Testis (tissue), 3 donors: Measurements from ENCODE around the gene MPO. TPM values are rescaled to one million over a fixed set of nuclear protein-coding genes. Genes with fewer than 3 reads are reported as not detected.

Experiments used
- DNase-seq: peaks from one replicate; pipeline ENCODE4 v3.0.0-alpha.2; 2019
- H3K27ac ChIP-seq, 2 donors: fragments of 200-600 bp; sonication (generic); one replicate each; pipeline ENCODE4 v1.5.1; 2019
- H3K27me3 ChIP-seq: fragments of 200-600 bp; sonication (generic); one replicate; pipeline ENCODE4 v1.5.1; 2019
- H3K36me3 ChIP-seq: fragments of 200-600 bp; sonication (generic); one replicate; pipeline ENCODE4 v1.5.1; 2017; ENCODE audit warnings: low read depth; ENCODE audit errors: missing control alignments
- H3K4me1 ChIP-seq: fragments of 200-600 bp; sonication (generic); one replicate; pipeline ENCODE4 v1.5.1; 2019
- H3K4me3 ChIP-seq, 2 donors: fragments of 200-600 bp; sonication (generic); one replicate each; pipeline ENCODE4 v1.5.1; 2017 to 2019
- H3K9me3 ChIP-seq: fragments of 200-600 bp; sonication (generic); one replicate; pipeline ENCODE4 v1.5.1; 2017
- CTCF ChIP-seq, 3 experiments: fragments of 450-650 bp in 2 of 3; fragments of 200-600 bp in 1 of 3; sonication (generic) in 1 of 3; IDR thresholded peaks; one replicate each; pipeline ENCODE4 v1.5.1; 2016 to 2019; ENCODE audit warnings: antibody characterized with exemption in 3 of 3, mild to moderate bottlenecking in 2 of 3, moderate library complexity in 1 of 3
- POLR2A ChIP-seq: fragments of 450-650 bp; IDR thresholded peaks from one replicate; pipeline ENCODE4 v1.6.1; 2017; ENCODE audit warnings: antibody characterized with exemption, mild to moderate bottlenecking, moderate library complexity
- WGBS, 2 donors: methylation state at CpG; one replicate each; pipeline ENCODE4 v1.1.5; 2018; 5-methylcytosine and 5-hydroxymethylcytosine counted together
- intact Hi-C: fragments of 100-400 bp; cut with DNase I; formaldehyde crosslinking; loops from one replicate; pipeline ENCODE4 v1.15.1; 2023; ENCODE audit warnings: low total_unique reads
- polyA plus RNA-seq: library from polyadenylated mRNA; stranded (reverse); fragments of 350-450 nt; fragmentation: Illumina TruSeq; extraction: RNeasy Lipid Tissue Mini Kit (QIAGEN cat#74804); gene quantifications from one replicate; pipeline ENCODE4 v1.2.3, GENCODE V29; 2014; ENCODE audit warnings: low read depth, low replicate concordance; ENCODE audit not compliant: insufficient read depth
- total RNA-seq, 2 donors: library from RNA; depleted of rRNA; stranded (reverse); fragments of >200 nt; gene quantifications; one replicate each; pipeline ENCODE4 v1.2.3, GENCODE V29; 2016

MPO gene
- total and polyA plus RNA-seq, 3 donors from 2014 or later: 0.87 to 1.1 (median 0.87) TPM

GRCh38 chr17:58305626-58306025 lies 24.9 kb upstream of the MPO start:
- Histone ChIP-seq H3K4me3 (no peak overlapping the region), H3K4me1 (no peaks in the 10 kb centered on the region), H3K36me3 (no peaks in the 10 kb centered on the region), H3K27me3 (no peaks in the 10 kb centered on the region), H3K27ac (no peak overlapping the region), H3K9me3 (no peaks in the 10 kb centered on the region)
- DNase-seq: no peak
- WGBS, 2 donors: 93 to 94% methylated on average over 3 to 8 of the region's 8 CpGs
- intact Hi-C loops: no loop called here
- no peak for TF ChIP-seq CTCF (IDR thresholded peaks at IDR 0.05)
- TF ChIP-seq POLR2A: no peak

- no peaks in the 10 kb centered on the region for H3K9me3 ChIP-seq
- intact Hi-C loops: no loop called here
- H3K4me1 ChIP-seq: no peaks in the 10 kb centered on the region
- 83 to 96% methylated on average over 7 to 14 of the region's 14 CpGs for WGBS, 2 donors
- no peak overlapping the region for H3K27ac ChIP-seq
- no peaks in the 10 kb centered on the region for H3K36me3 ChIP-seq
- TF ChIP-seq POLR2A (no peak), CTCF (IDR thresholded peaks at IDR 0.05) (no peak)
- no peaks in the 10 kb centered on the region for H3K27me3 ChIP-seq
- H3K4me3 ChIP-seq: no peak overlapping the region
- DNase-seq: no peak
Observed at GRCh38 chr17:58304750-58305486, 24.2 kb upstream of the MPO start.

GRCh38 chr17:58303971-58304749 lies 23.4 kb upstream of the MPO start:
- no peak overlapping the region for H3K4me3 ChIP-seq
- WGBS, 2 donors: 55 to 61% methylated on average over 6 to 10 of the region's 10 CpGs
- TF ChIP-seq POLR2A (no peak), CTCF (IDR thresholded peaks at IDR 0.05) (peak; percentile 44 to 71 (median 61))
- no peaks in the 10 kb centered on the region for H3K36me3 ChIP-seq
- no peaks in the 10 kb centered on the region for H3K4me1 ChIP-seq
- no peaks in the 10 kb centered on the region for H3K9me3 ChIP-seq
- DNase-seq: peak; percentile 52
- intact Hi-C loops: no loop called here
- H3K27me3 ChIP-seq: no peaks in the 10 kb centered on the region
- no peak overlapping the region for H3K27ac ChIP-seq

GRCh38 chr17:58302919-58303585 lies 22.3 kb upstream of the MPO start:
- H3K9me3 ChIP-seq: no peaks in the 10 kb centered on the region
- H3K4me1 ChIP-seq: no peaks in the 10 kb centered on the region
- intact Hi-C loops: no loop called here
- H3K27me3 ChIP-seq: no peaks in the 10 kb centered on the region
- TF ChIP-seq POLR2A: no peak
- no peak for TF ChIP-seq CTCF (IDR thresholded peaks at IDR 0.05)
- DNase-seq: no peak
- H3K4me3 ChIP-seq: no peak overlapping the region
- H3K36me3 ChIP-seq: no peaks in the 10 kb centered on the region
- 86 to 88% methylated on average over 6 to 9 of the region's 9 CpGs for WGBS, 2 donors
- no peak overlapping the region for H3K27ac ChIP-seq
